Vagina (tissue), 2 donors: ENCODE results near the gene KLF17. TPM values are rescaled to one million over a fixed set of nuclear protein-coding genes. Genes with fewer than 3 reads are reported as not detected.

ENCODE experiments used
- DNase-seq, 2 donors: peaks; one replicate each; pipeline ENCODE4 v3.0.0-alpha.2; 2017; ENCODE audit errors: extremely low spot score in 2 of 2
- H3K27ac ChIP-seq: fragments of 200-600 bp; sonication (generic); one replicate; pipeline ENCODE4 v1.5.1; 2019
- H3K27me3 ChIP-seq: fragments of 200-600 bp; sonication (generic); one replicate; pipeline ENCODE4 v1.5.1; 2019
- H3K36me3 ChIP-seq, 2 donors: fragments of 200-600 bp; sonication (generic); one replicate each; pipeline ENCODE4 v1.5.1; 2017 to 2019
- H3K4me1 ChIP-seq: fragments of 200-600 bp; sonication (generic); one replicate; pipeline ENCODE4 v1.5.1; 2019
- H3K4me3 ChIP-seq, 2 donors: fragments of 200-600 bp; sonication (generic); 1 replicate in 1 of 2; 2 replicates in 1 of 2; pipeline ENCODE4 v1.5.1; 2016 to 2019
- H3K9me3 ChIP-seq: fragments of 200-600 bp; sonication (generic); one replicate; pipeline ENCODE4 v1.5.1; 2019
- CTCF ChIP-seq, 3 experiments: fragments of 450-650 bp in 2 of 3; fragments of 200-600 bp in 1 of 3; sonication (generic) in 1 of 3; IDR thresholded peaks; one replicate each; pipeline ENCODE4 v1.5.1; 2017 to 2019; ENCODE audit warnings: antibody characterized with exemption in 3 of 3, mild to moderate bottlenecking in 2 of 3, moderate library complexity in 2 of 3
- POLR2A ChIP-seq, 2 donors: fragments of 450-650 bp; IDR thresholded peaks; one replicate each; pipeline ENCODE4 v1.6.1; 2017; ENCODE audit warnings: antibody characterized with exemption in 2 of 2, mild to moderate bottlenecking in 2 of 2, moderate library complexity in 2 of 2
- POLR2AphosphoS5 ChIP-seq, 2 donors: sonication (generic); formaldehyde crosslinking; IDR thresholded peaks; one replicate each; pipeline ENCODE4 v1.9.0; 2017; ENCODE audit warnings: antibody characterized with exemption in 2 of 2, mild to moderate bottlenecking in 2 of 2, low read depth in 1 of 2; ENCODE audit not compliant: insufficient read depth in 1 of 2
- intact Hi-C: fragments of 100-400 bp; cut with DNase I; formaldehyde crosslinking; loops from one replicate; pipeline ENCODE4 v1.15.1; 2023
- small RNA-seq: library from RNA; depleted of rRNA; stranded (forward); fragments of <200 nt; gene quantifications from one replicate; pipeline ENCODE3, GENCODE V24; 2016
- total RNA-seq: library from RNA; depleted of rRNA; stranded (reverse); fragments of >200 nt; gene quantifications from one replicate; pipeline ENCODE4 v1.2.3, GENCODE V29; 2016

KLF17 gene
- total RNA-seq, 1 donor from 2014 or later = 0.25 TPM

DNA sequence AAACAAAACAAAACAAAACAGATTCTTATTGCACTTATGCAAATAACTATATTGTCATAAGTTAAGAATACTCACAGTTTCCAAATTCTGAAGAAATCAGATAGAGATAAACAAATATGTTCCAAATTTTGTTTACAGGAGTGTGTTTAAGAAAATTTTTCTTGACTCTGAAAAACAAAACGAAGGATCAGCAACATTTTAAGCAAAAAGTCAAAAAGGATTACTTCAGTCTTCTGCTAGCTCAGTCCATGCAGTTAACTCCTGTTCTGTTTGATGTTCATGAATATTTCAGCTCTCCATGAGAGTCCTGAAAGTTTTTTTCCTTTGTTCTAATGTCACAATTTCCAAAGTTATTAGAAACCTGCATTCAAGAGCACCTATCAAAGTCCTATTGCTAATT lies 56.0 kb downstream of the KLF17 start:
- TF ChIP-seq CTCF (IDR thresholded peaks at IDR 0.05) (no peak), POLR2AphosphoS5 (IDR thresholded peaks at IDR 0.05; ENCODE audit: insufficient read depth in 1 of 2, low read depth in 1 of 2) (no peak), POLR2A (IDR thresholded peaks at IDR 0.05) (no peak)
- no peak for DNase-seq
- Histone ChIP-seq H3K27ac (no peak overlapping the region), H3K27me3 (no peaks in the 10 kb centered on the region), H3K4me1 (no peaks in the 10 kb centered on the region), H3K36me3 (no peaks in the 10 kb centered on the region), H3K4me3 (no peak overlapping the region), H3K9me3 (no peaks in the 10 kb centered on the region)
- intact Hi-C loops = no loop called here

Small RNAs within 50 kb of the gene (small RNA-seq; reads per million reads assigned to genes)
- gene AL035417.1 (not detected), gene OOSP1P1 (not detected), gene RF00019 (not detected), gene RN7SL479P (not detected)

Other genes starting within 250 kb of the KLF17 start
- gene ARTN, start 185.0 kb upstream of the KLF17 start, total RNA-seq = 17.4 TPM
- 34.6 TPM for gene IPO13, start 171.9 kb upstream of the KLF17 start, total RNA-seq
- 15.2 TPM for gene DPH2, start 148.8 kb upstream of the KLF17 start, total RNA-seq
- gene ATP6V0B, start 143.9 kb upstream of the KLF17 start, total RNA-seq = 71.5 TPM
- 31.4 TPM for gene B4GALT2, start 139.6 kb upstream of the KLF17 start, total RNA-seq
- gene CCDC24, start 127.2 kb upstream of the KLF17 start, total RNA-seq = 14.5 TPM
- gene SLC6A9, start 87.4 kb upstream of the KLF17 start, total RNA-seq = 24.3 TPM
- gene KLF18, start 22.8 kb downstream of the KLF17 start, total RNA-seq = not detected
- gene DMAP1, start 94.7 kb downstream of the KLF17 start, total RNA-seq = 52.3 TPM
- gene ERI3, start 236.4 kb downstream of the KLF17 start, total RNA-seq = 39.3 TPM